HTERT RPE-1 (cell line): ENCODE results near the gene FAM193A.
"Not testable (repeated sequence)": the region's sequence is repeated elsewhere in the genome, so short reads cannot be mapped to it uniquely, and the experiment has no call there.

ENCODE experiments used
- in situ Hi-C: fragments of 300-500 bp; cut with MboI; formaldehyde crosslinking; loops from 4 replicates; pipeline ENCODE4 v1.14.3; 2020; ENCODE audit warnings: low sequenced_read_pairs

Gene FAM193A

DNA sequence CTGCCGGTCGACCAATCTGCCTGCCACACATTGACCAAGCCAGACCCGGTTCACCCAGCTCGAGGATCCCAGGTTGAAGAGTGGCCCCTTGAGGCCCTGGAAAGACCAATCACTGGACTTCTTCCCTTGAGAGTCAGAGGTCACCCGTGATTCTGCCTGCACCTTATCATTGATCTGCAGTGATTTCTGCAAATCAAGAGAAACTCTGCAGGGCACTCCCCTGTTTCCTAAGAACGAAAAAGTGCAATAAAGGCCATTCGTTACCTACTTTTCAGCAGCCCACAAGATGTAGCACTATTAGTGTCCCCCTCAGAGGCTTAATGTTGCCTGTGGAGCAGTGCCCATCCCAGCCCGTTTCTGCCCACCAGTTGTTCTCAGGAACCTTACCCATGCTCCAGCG, 22.3 kb upstream of the FAM193A start:
- in situ Hi-C loops = not testable (repeated sequence)

GRCh38 chr4:2514944-2515343, 21.5 kb upstream of the FAM193A start:
- in situ Hi-C loops = not testable (repeated sequence)

DNA sequence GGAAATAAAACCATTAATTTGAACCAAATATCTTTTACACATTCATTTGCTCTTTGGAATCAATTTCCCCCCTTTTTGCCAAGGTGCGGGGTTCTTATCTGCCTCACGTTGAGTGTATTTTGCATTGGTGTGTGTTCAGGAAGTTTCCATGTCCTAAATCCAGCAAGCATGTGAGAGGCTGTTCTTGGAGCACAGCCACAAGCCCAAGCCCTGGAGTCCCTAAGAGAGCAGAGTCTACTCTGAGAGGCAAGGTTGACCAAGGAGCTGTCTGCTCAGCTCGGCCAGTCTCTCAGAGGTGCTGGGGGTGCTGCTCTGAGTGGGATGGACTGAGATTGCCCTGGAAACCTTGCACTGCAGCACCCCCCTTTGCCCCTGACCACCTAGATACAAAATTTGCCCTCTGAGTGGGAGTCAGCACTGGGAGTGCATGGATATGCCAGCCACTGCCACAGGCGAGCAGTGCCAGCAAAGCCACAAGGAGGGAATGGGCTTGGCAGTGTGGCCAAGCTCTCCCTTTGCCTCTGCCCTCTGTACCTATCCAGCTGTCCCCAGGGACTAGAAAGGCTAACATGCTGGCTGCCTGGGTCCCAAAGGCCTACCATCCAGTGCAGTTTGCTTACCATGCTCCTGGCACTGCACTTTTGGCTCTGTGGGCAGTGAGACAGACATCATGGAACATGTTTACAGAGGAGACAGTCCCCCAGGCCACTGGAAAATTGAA, 20.5 kb upstream of the FAM193A start:
- in situ Hi-C loops = no loop called here

- in situ Hi-C loops = no loop called here
These were observed 19.8 kb upstream of the FAM193A start for GRCh38 chr4:2516635-2517034.

- in situ Hi-C loops = no loop called here
These were observed 9.9 kb upstream of the FAM193A start for GRCh38 chr4:2526559-2526958.

DNA sequence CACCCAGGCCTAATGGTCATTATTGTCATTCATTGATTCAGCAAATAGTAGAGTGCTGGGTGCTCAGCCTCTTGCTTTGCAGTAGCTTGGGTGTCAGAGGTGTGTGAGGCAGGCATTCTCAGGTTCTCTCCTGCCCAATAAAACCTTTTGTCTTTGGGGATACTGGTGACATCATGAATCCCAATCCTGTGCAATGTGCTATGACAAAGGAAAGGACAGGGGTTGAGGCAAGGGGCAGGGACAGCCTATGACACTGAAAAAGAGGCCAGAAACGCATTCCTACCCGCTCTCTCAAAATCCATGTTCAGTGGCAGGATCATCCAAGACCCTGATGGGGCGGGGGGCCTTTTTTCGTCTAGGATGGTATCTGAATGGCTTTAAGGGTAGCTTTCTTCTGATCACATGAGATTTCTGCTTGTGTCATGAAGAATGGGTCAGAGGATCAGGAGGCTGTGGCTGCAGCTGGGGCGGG, 1.5 kb upstream of the FAM193A start:
- in situ Hi-C loops = no loop called here

DNA sequence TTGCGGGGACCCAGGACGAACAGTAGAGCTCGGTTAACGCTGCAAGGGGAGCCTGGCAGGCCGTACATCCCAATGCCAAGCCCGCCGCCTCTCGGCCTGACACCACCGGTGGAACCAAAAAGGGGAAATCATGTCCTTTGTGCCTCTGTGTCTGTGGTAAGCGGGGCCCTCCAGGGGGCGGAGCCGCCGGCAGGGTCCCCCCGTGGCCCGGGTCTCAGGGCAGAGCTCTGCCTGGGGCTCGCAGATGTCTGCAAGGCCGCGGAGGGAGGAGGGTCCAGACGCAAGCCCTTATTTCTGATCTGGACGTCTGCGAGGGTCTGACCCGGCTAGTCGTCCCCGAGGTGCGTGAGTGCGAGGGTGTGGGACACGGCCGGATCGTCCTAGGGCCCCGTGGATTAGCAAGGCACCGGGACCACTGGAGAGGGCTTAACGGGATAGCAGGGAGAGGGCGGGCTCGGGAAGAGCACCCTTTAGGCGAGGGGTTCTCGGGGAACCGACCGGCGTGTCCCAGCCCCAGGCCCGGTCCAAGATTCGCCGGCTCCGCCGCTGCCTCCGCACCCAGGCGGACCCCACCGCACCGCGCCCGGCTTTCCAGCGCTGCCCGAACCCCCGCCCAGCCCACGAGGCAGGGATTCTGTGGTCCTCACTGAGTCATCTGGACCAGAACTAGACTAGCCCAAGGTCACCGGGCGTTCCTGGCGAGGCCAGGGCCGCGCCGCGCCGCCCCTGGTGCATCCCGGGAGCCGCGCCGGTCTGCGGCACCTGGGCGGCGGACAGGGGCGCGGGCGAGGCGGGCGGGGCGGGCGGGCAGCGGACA, 863 bp upstream of the FAM193A start:
- in situ Hi-C loops = no loop called here

GRCh38 chr4:2537011-2537830, 774 bp downstream of the FAM193A start:
- in situ Hi-C loops = no loop called here

GRCh38 chr4:2543580-2544191, 7.2 kb downstream of the FAM193A start:
- in situ Hi-C loops = not testable (repeated sequence)

DNA sequence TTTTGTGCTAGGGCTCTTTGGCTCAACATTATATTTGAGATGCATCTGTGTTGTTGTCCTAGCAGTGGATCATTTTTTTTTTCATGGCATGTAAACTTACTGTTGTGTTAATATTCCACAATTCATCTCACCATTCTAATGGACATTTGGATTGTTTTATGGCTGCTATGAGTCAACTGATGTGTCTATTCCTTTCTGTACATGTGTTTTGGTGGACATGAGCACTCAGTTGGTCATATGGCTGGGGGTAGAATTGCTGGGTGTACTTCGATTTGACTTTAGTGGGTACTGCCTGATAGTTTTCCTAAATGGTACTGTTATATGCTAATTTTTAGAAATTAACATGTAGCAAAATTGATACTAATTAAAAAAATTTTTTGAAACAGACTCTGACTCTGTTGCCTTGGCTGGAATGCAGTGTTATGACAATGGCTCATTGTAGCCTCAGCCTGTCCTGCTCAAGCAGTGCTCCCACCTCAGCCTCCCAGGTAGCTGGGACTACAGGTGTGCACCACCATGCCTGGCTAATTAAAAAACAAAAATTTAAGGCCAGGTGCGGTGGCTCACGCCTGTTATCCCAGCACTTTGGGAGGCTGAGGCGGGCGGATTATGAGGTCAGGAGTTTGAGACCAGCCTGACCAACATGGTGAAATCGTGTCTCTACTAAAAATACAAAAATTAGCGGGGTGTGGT, 9.0 kb downstream of the FAM193A start:
- in situ Hi-C loops = no loop called here

DNA sequence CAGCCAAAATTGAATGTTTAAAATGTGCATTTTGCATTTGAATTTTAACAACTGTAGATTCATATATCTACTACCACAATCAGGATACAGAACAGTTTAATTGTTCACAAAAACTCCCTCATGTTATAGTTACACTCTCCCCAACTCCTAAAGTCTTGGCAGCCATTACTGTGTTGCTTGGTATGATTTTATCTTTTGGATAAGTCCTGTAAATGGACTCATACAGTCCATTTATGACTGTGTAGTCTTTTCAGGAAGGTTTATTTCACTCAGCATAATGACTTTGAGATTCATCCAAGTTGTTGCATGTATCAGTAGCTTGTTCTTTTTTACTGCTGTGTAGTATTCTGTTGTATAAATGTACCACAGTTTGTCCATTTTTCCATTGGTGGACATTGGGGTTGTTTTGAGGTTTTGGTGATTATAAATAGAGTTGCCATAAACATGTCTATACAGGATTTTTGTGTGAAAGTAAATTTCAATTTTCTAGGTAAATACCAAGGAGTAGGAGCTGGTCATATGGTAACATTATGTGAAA, 9.9 kb downstream of the FAM193A start:
- in situ Hi-C loops = no loop called here

DNA sequence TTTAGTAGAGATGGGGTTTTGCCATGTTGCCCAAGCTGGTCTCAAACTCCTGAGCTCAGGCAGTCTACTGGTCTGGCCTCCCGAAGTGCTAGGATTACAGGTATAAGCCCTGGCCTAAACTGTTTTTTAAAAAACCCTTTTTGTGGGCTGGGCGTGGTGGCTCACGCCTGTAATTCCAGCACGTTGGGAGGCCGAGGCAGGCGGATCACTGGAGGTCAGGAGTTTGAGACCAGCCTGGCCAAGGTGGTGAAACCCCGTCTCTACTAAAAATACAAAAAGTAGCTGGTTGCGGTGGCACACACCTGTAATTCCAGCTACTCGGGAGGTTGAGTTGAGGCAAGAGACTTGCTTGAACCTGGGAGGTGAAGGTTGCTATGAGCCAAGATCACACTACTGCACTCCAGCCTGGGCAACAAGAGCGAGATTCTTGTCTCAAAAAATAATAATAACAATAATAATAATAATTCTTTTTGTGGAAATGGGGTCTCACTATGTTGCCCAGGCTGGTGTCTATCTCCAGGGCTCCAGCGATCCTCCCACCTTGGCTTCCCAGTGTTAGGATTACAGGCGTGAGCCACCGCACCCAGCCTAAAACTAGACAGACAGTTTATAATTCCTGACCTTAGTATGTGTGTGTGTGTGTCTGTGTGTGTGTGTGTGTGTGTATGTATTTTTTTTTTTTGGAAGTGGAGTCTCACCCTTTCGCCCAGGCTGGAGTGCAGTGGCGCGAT, 10.7 kb downstream of the FAM193A start:
- in situ Hi-C loops = not testable (repeated sequence)

DNA sequence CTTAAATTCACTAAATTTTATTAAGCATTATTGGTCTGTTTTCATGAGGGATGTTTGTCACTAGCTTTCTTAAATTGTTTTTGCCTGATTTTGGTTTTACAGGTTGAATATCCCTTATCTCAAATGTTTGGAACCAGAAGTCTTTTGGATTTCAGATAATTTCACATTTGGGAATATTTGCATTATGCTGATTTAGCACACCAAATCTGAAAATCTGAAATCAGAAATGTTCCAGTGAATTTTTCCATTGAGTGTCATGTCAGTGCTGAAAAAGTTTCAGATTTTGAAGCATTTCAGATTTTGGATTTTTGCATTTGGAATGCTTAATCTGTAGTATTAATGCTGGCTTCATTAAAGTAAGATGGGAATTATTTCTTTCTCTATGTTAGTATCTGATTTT, 14.7 kb downstream of the FAM193A start:
- in situ Hi-C loops = no loop called here

- in situ Hi-C loops = no loop called here
These were observed 16.4 kb downstream of the FAM193A start for GRCh38 chr4:2552806-2553205.

- in situ Hi-C loops = no loop called here
These were observed 21.9 kb downstream of the FAM193A start for GRCh38 chr4:2558301-2558700.

DNA sequence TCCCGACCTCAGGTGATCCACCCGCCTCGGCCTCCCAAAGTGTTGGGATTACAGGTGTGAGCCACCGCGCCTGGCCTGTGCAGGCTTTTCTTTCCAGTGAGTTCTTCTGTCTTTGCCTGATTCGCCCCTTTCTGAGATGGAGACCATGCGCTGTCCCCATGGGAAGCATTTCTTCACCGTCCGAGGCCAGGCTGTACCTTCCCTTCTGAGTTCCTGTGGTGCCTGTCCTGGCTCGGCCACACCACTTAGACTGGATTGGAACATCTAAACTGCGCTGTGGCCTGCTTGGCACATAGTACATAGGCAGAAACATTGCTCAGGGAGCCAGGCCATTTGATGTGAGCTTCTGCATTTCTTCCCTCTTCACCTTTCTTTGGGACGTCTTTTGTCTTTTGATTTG, 23.7 kb downstream of the FAM193A start:
- in situ Hi-C loops = no loop called here

GRCh38 chr4:2565533-2565932, 29.1 kb downstream of the FAM193A start:
- in situ Hi-C loops = no loop called here

- in situ Hi-C loops = no loop called here
These were observed 33.6 kb downstream of the FAM193A start for GRCh38 chr4:2570036-2570435.

GRCh38 chr4:2570551-2571222, 34.2 kb downstream of the FAM193A start:
- in situ Hi-C loops = no loop called here
